HG02610 (cell line): ENCODE results near the gene COL23A1.
"Not testable (repeated sequence)": the region's sequence is repeated elsewhere in the genome, so short reads cannot be mapped to it uniquely, and the experiment has no call there.

Experiments used
- ATAC-seq: cut with Tn5 transposase; IDR thresholded peaks from one replicate; pipeline ENCODE4 v1.9.1; 2021; ENCODE audit warnings: mild to moderate bottlenecking, moderate library complexity; ENCODE audit not compliant: unreplicated experiment

Gene COL23A1

DNA sequence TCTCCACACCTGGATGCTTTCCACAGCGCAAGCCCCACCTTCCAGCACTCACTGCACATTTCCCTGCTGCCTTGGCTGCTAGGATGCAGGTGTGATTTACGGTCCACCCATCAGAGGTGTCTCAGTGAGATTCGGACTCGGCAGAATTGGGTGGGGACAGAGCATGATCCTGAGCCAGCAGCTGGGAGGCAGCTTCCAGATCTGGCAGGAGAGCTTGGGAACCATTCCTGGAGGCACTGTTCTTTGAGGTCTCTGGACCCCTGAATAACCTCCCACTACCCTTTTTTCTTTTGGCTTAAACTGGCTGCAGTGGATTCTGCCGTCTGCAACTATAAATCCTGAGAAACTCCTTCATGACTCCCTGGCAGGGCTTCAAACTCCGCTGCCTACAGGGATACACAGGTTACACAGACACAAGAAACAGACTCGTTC lies 258.0 kb downstream of the COL23A1 start:
- ATAC-seq: no peak

- ATAC-seq: no peak
Measured at GRCh38 chr5:178331491-178331996, 258.6 kb downstream of the COL23A1 start.

- ATAC-seq: no peak
Measured at GRCh38 chr5:178330791-178331404, 259.3 kb downstream of the COL23A1 start.

DNA sequence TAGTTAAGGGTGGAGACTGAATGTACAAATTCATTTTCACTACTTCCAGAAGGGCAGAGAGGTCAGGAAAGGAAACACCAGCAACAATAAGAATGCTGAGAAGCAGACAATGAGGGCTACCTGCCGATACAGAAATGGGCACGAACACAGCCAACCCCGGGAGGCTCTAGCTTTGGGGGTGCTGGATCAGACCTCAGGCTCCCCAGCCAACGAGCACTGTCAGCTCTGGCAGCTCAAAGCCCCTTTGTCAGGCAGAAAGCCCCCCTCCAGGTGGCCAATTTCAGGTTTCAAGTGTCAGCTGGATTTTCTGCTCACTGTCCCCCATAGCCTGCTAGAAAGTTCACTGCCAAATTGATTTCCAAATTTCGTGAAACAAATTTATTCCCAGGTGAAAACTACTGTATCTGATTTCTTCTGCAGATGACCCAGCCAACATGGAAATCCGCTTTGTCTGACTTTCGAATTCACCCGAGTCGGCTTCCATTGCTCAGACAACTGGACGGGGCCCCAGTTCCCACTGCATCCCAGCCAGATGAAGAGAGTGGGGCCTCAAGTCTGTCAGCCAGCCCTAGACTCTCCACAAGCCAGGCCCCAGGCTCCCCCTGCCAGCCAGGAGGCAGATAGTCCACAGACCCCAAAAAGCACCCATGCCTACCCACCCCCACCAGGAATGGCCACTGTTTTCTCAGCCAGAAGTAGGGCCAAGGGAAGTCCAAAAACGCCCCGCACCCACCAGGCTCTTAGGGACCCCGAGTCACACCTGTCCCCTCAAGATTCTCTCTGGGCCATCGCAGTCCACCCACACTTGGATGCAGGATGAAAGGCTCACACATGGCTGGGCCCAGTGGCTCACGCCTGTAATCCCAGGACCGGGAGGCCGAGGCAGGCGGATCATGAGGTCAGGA lies 261.1 kb downstream of the COL23A1 start:
- no peak for ATAC-seq

DNA sequence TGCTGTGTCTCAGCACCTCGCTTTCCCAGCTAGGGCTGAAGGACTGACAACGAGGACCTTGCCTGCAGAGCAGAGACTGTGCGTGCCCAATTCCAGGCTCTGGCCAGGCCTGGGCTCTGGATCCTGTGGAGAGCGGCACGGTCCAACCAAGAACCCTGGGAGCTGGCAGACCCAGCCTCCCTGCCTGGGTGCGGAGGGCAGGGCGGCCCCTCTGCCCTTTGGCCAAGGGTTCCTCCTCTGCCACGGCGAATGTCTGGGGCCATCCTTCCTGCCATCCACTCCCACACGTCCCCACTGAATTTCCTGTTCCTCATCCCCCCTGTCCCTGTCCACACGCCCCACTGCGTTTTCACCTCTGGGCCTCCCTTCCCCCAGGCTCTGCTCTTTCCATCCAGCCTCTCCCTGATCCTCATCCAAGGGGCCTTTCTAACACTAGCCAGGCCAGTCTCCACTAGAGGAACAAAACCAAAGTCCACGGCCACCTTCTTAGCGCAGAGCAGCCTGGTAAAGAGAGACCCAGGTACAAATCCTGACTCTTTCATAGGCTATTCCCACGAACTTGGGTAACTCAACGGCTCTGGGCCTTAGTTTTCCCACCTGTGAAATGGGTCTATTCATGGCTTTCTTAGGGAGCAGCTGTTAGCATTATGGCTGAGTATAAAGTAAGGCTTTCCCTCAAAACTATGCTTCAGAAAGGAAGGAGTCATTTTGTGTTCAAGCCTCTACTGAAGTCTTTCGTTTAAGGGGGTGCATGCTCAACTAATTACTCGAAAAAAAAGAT lies 262.1 kb downstream of the COL23A1 start:
- no peak for ATAC-seq

GRCh38 chr5:178327446-178327845 lies 262.7 kb downstream of the COL23A1 start:
- ATAC-seq: no peak

- no peak for ATAC-seq
Measured at GRCh38 chr5:178326374-178326715, 263.8 kb downstream of the COL23A1 start.

GRCh38 chr5:178325679-178326373 lies 264.4 kb downstream of the COL23A1 start:
- no peak for ATAC-seq

DNA sequence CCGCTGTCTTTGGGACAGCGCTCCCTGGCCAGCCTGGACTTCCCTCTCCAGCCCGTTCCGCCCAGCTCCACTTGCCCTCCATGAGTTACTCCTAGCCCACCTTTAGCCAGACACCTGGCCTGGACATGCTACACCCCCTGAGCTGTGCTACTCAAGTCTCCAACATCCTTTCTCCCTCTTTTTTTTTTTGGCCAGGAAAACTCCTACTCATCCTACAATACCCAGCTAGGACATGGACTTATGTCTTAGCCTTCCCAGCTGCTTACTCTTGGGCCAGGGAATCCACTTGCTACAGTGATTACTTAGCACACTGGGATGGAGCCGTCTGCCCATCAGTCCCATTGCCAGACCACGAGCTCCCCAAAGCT lies 264.9 kb downstream of the COL23A1 start:
- ATAC-seq: no peak

- peak; percentile 65 for ATAC-seq
Measured at GRCh38 chr5:178324481-178325310, 265.5 kb downstream of the COL23A1 start.

- peak; percentile 35 for ATAC-seq
Measured at GRCh38 chr5:178323961-178324360, 266.2 kb downstream of the COL23A1 start.

GRCh38 chr5:178323541-178323865 lies 266.7 kb downstream of the COL23A1 start:
- ATAC-seq: no peak

- ATAC-seq: no peak
Measured at GRCh38 chr5:178322736-178323540, 267.3 kb downstream of the COL23A1 start.

DNA sequence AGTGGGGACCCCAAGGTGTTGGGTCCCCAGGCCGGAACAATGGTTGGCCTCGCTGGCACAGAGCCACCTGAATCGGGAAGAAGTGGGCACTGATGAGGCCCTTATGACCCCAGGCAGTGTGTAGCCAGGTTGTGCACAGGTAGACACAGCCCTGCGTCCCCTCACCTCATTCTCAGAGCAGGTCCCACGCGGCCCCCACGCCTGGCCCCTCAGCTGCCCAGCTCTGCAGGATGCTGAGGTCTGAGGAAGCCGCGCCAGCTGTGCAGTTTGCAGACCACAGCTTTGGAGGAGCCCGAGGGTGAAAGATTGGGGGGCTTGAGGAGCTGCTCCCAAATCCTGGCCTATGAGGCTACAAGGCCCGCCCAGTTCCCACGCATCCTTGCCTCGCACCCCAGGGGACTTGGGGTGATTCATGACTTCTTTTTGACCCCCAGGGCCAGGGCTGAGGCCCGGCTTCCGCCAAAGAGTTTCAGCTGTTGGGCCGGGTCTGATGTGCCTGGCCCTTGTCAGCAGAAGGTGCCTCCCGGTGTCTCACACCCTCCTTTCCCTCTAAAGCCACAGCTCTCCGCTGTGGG lies 269.8 kb downstream of the COL23A1 start:
- no peak for ATAC-seq

- no peak for ATAC-seq
Measured at GRCh38 chr5:178319541-178320041, 270.6 kb downstream of the COL23A1 start.

DNA sequence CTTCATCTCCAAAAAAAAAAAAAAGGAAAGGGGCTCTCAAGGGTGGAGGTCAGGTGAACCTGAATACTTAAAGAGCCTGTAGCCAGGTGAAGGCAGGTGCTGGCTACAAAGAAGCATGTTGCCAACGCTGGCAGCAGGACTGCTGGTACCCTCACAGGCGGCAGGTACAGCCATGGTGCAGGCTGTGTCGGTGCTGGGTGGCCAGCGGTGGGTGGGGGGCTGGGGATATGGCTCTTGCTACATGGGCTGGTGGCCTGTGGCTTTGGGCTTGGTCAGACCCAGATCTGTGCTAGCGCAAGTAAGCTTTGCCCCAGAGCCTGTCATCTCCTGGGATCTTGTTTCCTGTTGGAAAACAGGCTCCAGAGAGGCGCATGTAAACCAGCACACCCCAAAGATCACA lies 271.3 kb downstream of the COL23A1 start:
- no peak for ATAC-seq

DNA sequence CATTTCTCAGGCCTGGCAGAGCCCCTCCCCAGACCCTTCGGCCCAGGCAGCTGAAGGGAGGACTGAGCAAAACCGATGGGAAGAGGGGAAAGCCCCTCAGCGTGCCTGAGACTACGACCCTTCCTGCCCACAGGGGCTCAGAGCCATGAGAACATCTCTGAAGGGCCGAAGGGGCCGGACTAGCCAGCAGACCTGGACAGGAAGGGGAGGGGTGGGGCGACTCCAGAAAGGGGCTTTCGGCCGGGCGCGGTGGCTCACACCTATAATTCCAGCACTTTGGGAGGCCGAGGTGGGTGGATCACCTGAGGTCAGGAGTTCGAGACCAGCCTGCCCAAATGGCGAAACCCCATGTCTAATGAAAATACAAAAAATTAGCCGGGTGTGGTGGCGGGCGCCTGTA lies 271.8 kb downstream of the COL23A1 start:
- ATAC-seq: no peak

DNA sequence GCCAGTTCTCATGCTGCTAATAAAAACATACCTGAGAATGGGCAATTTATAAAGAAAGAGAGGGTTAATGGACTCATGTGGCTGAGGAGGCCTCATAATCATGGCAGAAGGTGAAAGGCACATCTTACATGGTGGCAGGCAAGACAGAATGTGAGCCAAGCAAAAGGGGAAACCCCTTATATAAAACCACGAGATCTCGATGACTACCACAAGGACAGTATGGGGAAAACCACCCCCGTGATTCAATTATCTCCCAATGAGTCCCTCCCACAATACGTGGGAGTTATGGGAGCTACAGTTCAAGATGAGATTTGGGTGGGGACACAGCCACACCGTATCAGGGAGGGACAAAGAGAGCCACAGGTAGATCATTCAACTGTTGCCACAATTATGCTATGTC lies 272.5 kb downstream of the COL23A1 start:
- not testable (repeated sequence) for ATAC-seq
